B cell (primary cell): ENCODE data around the gene NCAPG2. TPM values are rescaled to one million over a fixed set of nuclear protein-coding genes. Genes with fewer than 3 reads are reported as not detected.
A peak's percentile ranks its signal among the peaks of the same experiment; 100 is the strongest.

ENCODE experiments used
- ATAC-seq: fragments of 200-7000 bp; cut with Tn5 transposase; one replicate; pipeline ENCODE4 v1.10.0; 2021; ENCODE audit warnings: low read depth, mild to moderate bottlenecking, moderate number of reproducible peaks, moderate library complexity
- CTCF ChIA-PET: fragments of 350-600 bp; sonication (Branson Sonifier 250); formaldehyde crosslinking; loops from one replicate; lab custom pipeline; 2021; ENCODE audit warnings: antibody characterized with exemption, inconsistent platforms; lab: Charles Lee
- POLR2A ChIA-PET: fragments of 350-600 bp; sonication (Branson Sonifier 250); formaldehyde crosslinking; loops from one replicate; lab custom pipeline; 2021; ENCODE audit warnings: antibody characterized with exemption; lab: Charles Lee
- DNase-seq: peaks from one replicate; pipeline ENCODE4 v3.0.0; 2013
- H2AFZ ChIP-seq: 2 replicates; pipeline ENCODE4 v1.6.1; 2012; ENCODE audit warnings: mild to moderate bottlenecking, low read depth, low read length; ENCODE audit not compliant: insufficient read depth, poor library complexity, severe bottlenecking
- H3K27ac ChIP-seq, 2 donors: 1 replicate in 1 of 2; 2 replicates in 1 of 2; pipeline ENCODE4 v1.5.1; 2012 to 2013; ENCODE audit warnings: low read length in 2 of 2, mild to moderate bottlenecking in 2 of 2, moderate library complexity in 1 of 2
- H3K27me3 ChIP-seq, 4 experiments: fragments of 200-600 bp in 1 of 4; sonication (generic) in 1 of 4; replicated peaks in 1 of 4; 1 replicate in 2 of 4; 2 replicates in 2 of 4; pipeline versions ENCODE4 v1.6.1 to v1.7.0; 2013 to 2016; ENCODE audit warnings: low read length in 3 of 4, mild to moderate bottlenecking in 2 of 4, mixed read lengths in 1 of 4, moderate library complexity in 1 of 4; ENCODE audit not compliant: insufficient read depth in 4 of 4, control insufficient read depth in 3 of 4; ENCODE audit errors: control extremely low read depth in 1 of 4
- H3K36me3 ChIP-seq, 2 experiments: replicated peaks in 1 of 2; 1 replicate in 1 of 2; 2 replicates in 1 of 2; pipeline versions ENCODE4 v1.6.1 to v1.7.1; 2013; ENCODE audit warnings: low read length in 1 of 2; ENCODE audit not compliant: insufficient read depth in 2 of 2, control insufficient read depth in 1 of 2; ENCODE audit errors: control extremely low read depth in 1 of 2, extremely low read depth in 1 of 2
- H3K4me1 ChIP-seq, 2 donors: fragments of 200-600 bp in 1 of 2; sonication (generic) in 1 of 2; 1 replicate in 1 of 2; 2 replicates in 1 of 2; pipeline versions ENCODE4 v1.5.1 to v1.6.1; 2013 to 2017; ENCODE audit warnings: low read length in 2 of 2; ENCODE audit not compliant: control insufficient read depth in 2 of 2, insufficient read depth in 2 of 2
- H3K4me2 ChIP-seq: replicated peaks from 2 replicates; pipeline ENCODE3; 2012; ENCODE audit warnings: mild to moderate bottlenecking, low read depth, low read length; ENCODE audit not compliant: poor library complexity, severe bottlenecking
- H3K4me3 ChIP-seq, 5 experiments: fragments of 200-600 bp in 1 of 5; sonication (generic) in 1 of 5; 1 replicate in 3 of 5; 2 replicates in 2 of 5; pipeline versions ENCODE4 v1.5.1 to v1.7.0; 2011 to 2016; ENCODE audit warnings: low read length in 4 of 5, mild to moderate bottlenecking in 4 of 5, low read depth in 2 of 5, control low read depth in 1 of 5, moderate library complexity in 1 of 5; ENCODE audit not compliant: insufficient read depth in 1 of 5; ENCODE audit errors: control extremely low read depth in 1 of 5, extremely low read depth in 1 of 5
- H3K79me2 ChIP-seq: fragments of 200-600 bp; sonication (generic); one replicate; pipeline ENCODE4 v1.6.0; 2016; ENCODE audit warnings: low read length; ENCODE audit not compliant: control insufficient read depth, insufficient read depth
- H3K9ac ChIP-seq: fragments of 200-600 bp; sonication (generic); 2 replicates; pipeline ENCODE4 v1.6.1; 2017; ENCODE audit warnings: mild to moderate bottlenecking, low read length, moderate library complexity
- H3K9me3 ChIP-seq, 3 donors: one replicate each; pipeline versions ENCODE4 v1.6.1 to v1.7.1; 2013; ENCODE audit warnings: low read length in 2 of 3; ENCODE audit not compliant: control insufficient read depth in 2 of 3, insufficient read depth in 1 of 3; ENCODE audit errors: control extremely low read depth in 1 of 3
- H4K20me1 ChIP-seq: 2 replicates; pipeline ENCODE4 v1.6.0; 2012; ENCODE audit warnings: mild to moderate bottlenecking, low read length; ENCODE audit not compliant: insufficient read depth, control insufficient read depth, poor library complexity, severe bottlenecking
- H3K27ac Mint-ChIP-seq: one replicate; pipeline ENCODE4 v1.8.0; 2021; ENCODE audit warnings: mixed read lengths
- H3K27me3 Mint-ChIP-seq: one replicate; pipeline ENCODE4 v1.8.0; 2021; ENCODE audit warnings: mixed read lengths
- H3K4me1 Mint-ChIP-seq: one replicate; pipeline ENCODE4 v1.8.0; 2021; ENCODE audit warnings: mixed read lengths
- H3K4me3 Mint-ChIP-seq: one replicate; pipeline ENCODE4 v1.8.0; 2021; ENCODE audit warnings: mixed read lengths
- H3K9me3 Mint-ChIP-seq: one replicate; pipeline ENCODE4 v1.8.0; 2022; ENCODE audit warnings: mixed read lengths; ENCODE audit not compliant: insufficient read depth
- EZH2 ChIP-seq: IDR thresholded peaks from 2 replicates; pipeline ENCODE4 v1.6.1; 2012; ENCODE audit warnings: borderline replicate concordance, low read depth, mild to moderate bottlenecking, moderate library complexity, low read length; ENCODE audit not compliant: insufficient read depth, poor library complexity, severe bottlenecking
- WGBS: methylation state at CpG from one replicate; pipeline ENCODE4 v1.1.5; 2013; ENCODE audit warnings: missing lambda C conversion rate; ENCODE audit not compliant: insufficient coverage; 5-methylcytosine and 5-hydroxymethylcytosine counted together
- intact Hi-C: fragments of 100-400 bp; cut with micrococcal nuclease; formaldehyde crosslinking; loops from one replicate; pipeline ENCODE4 v1.10.0; 2022
- polyA plus RNA-seq: library from polyadenylated mRNA; depleted of rRNA; stranded (reverse); fragments of >200 nt; gene quantifications from 2 replicates; pipeline ENCODE4 v1.2.3, GENCODE V29; 2012
- total RNA-seq, 2 donors: library from RNA; stranded (reverse); fragments of 120-200 nt in 1 of 2; gene quantifications; 1 replicate in 1 of 2; 2 replicates in 1 of 2; pipeline versions ENCODE4 v1.2.3 to v1.2.4, GENCODE V29; 2013 to 2022
- TF ChIP-seq, protein P1 (sequence below): fragments of 200-600 bp; IDR thresholded peaks from one replicate; pipeline ENCODE4 v1.8.0; 2022; ENCODE audit warnings: antibody characterized with exemption, mild to moderate bottlenecking

Gene NCAPG2
- total and polyA plus RNA-seq, 2 donors (not counting 1 experiment from before 2014, with no cell fraction given): 2.9 to 9.8 TPM

- H3K27ac Mint-ChIP-seq: peak overlapping the region; percentile 15
- Histone ChIP-seq H3K4me1 (peaks cover 0 to 7% of the 10 kb centered on the region in 2 donors), H3K36me3 (no peaks in the 10 kb centered on the region), H3K79me2 (no peaks in the 10 kb centered on the region), H4K20me1 (no peaks in the 10 kb centered on the region), H3K4me3 (peak overlapping the region in 1 of 5 experiments; percentile 31), H3K27me3 (no peaks in the 10 kb centered on the region), H3K27ac (no peak overlapping the region), H3K4me2 (peak overlapping the region; percentile 51), H2AFZ (peak overlapping the region; percentile 30), H3K9ac (peak overlapping the region; percentile 18), H3K9me3 (peaks cover 0 to 2% (median 0%) of the 10 kb centered on the region in 3 donors)
- no peaks in the 10 kb centered on the region for H3K27me3 Mint-ChIP-seq
- no peaks in the 10 kb centered on the region for H3K9me3 Mint-ChIP-seq
- DNase-seq (peak; percentile 83), ATAC-seq (peak; percentile 97)
- ChIA-PET CTCF (interaction anchor here (0.7 to 5.2 kb wide), 8 partner anchors 9 to 379 kb away, joined by 3 to 123 read pairs (median 3); partner anchors contain the start of gene NCAPG2), POLR2A (no interaction called here)
- intact Hi-C loops: loop anchor here (2.0 kb wide), 1 partner anchor 161 kb away; the partner anchor contains the start of gene DYNC2I1
- peaks cover 8% of the 10 kb centered on the region for H3K4me1 Mint-ChIP-seq
- no peak for TF ChIP-seq EZH2
- TF ChIP-seq, protein P1, sequence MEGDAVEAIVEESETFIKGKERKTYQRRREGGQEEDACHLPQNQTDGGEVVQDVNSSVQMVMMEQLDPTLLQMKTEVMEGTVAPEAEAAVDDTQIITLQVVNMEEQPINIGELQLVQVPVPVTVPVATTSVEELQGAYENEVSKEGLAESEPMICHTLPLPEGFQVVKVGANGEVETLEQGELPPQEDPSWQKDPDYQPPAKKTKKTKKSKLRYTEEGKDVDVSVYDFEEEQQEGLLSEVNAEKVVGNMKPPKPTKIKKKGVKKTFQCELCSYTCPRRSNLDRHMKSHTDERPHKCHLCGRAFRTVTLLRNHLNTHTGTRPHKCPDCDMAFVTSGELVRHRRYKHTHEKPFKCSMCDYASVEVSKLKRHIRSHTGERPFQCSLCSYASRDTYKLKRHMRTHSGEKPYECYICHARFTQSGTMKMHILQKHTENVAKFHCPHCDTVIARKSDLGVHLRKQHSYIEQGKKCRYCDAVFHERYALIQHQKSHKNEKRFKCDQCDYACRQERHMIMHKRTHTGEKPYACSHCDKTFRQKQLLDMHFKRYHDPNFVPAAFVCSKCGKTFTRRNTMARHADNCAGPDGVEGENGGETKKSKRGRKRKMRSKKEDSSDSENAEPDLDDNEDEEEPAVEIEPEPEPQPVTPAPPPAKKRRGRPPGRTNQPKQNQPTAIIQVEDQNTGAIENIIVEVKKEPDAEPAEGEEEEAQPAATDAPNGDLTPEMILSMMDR: peak; percentile 66
- WGBS: 73% methylated on average over 8 of the region's 10 CpGs
- H3K4me3 Mint-ChIP-seq: peak overlapping the region; percentile 26
These were observed 8.7 kb downstream of the NCAPG2 start for GRCh38 chr7:158695726-158696452.

GRCh38 chr7:158695056-158695455 is 9.5 kb downstream of the NCAPG2 start:
- no peak overlapping the region for H3K4me3 Mint-ChIP-seq
- no peaks in the 10 kb centered on the region for H4K20me1 ChIP-seq

More at GRCh38 chr7:158695056-158695455, 9.5 kb downstream of the NCAPG2 start:
- H3K27ac ChIP-seq: no peak overlapping the region
- CTCF ChIA-PET: interaction anchor here (0.9 to 5.2 kb wide), 4 partner anchors 10 to 380 kb away, joined by 3 to 123 read pairs (median 6); partner anchors contain the start of gene NCAPG2
- POLR2A ChIA-PET: no interaction called here
- no peak overlapping the region for H2AFZ ChIP-seq
- H3K79me2 ChIP-seq: no peaks in the 10 kb centered on the region
- no peak overlapping the region for H3K4me3 ChIP-seq
- peaks cover 0 to 2% (median 0%) of the 10 kb centered on the region in 3 donors for H3K9me3 ChIP-seq
- no peak overlapping the region for H3K9ac ChIP-seq
- TF ChIP-seq EZH2: no peak
- TF ChIP-seq, protein P1: no peak
- peaks cover 8% of the 10 kb centered on the region for H3K4me1 Mint-ChIP-seq
- no peaks in the 10 kb centered on the region for H3K27me3 Mint-ChIP-seq
- H3K9me3 Mint-ChIP-seq: no peaks in the 10 kb centered on the region
- H3K4me1 ChIP-seq: peaks cover 0 to 7% of the 10 kb centered on the region in 2 donors
- H3K4me2 ChIP-seq: no peak overlapping the region
- H3K27me3 ChIP-seq: no peaks in the 10 kb centered on the region
- no peaks in the 10 kb centered on the region for H3K36me3 ChIP-seq
- intact Hi-C loops: no loop called here
- ATAC-seq: no peak
- no peak for DNase-seq
- H3K27ac Mint-ChIP-seq: no peak overlapping the region
- WGBS: 100% methylated on average over 2 of the region's 3 CpGs
